ENCODE results near the gene TBC1D10B. TPM values are rescaled to one million over a fixed set of nuclear protein-coding genes. Genes with fewer than 3 reads are reported as not detected.
"Not testable (repeated sequence)": the region's sequence is repeated elsewhere in the genome, so short reads cannot be mapped to it uniquely, and the experiment has no call there.

The TBC1D10B gene
- total RNA-seq, 1 experiment from 2014 or later: 12.3 TPM

DNA sequence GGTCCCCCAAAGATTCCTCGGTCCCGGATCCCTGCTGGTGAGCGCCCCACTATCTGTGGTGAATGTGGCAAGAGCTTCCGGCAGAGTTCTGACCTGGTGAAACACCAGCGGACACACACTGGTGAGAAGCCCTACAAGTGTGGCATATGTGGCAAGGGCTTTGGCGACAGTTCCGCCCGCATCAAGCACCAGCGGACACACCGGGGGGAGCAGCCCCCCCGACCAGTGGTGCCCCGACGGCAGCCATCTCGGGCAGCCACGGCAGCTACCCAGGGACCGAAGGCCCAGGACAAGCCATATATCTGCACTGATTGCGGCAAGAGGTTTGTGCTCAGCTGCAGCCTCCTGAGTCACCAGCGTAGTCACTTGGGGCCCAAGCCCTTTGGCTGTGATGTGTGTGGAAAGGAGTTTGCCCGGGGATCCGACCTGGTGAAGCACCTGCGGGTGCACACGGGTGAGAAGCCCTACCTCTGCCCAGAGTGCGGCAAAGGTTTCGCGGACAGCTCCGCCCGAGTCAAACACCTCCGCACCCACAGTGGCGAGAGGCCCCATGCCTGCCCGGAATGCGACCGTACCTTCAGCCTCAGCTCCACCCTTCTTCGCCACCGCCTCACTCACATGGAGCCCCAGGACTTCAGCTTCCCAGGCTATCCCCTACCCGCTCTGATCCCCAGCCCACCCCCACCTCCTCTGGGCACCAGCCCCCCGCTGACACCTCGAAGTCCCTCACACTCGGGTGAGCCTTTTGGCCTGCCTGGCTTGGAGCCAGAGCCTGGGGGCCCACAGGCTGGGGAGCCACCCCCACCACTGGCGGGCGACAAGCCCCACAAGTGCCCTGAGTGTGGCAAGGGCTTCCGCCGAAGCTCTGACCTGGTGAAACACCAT, 27.7 kb upstream of the TBC1D10B start:
- no peak for DNase-seq (ENCODE audit: low read depth)

DNA sequence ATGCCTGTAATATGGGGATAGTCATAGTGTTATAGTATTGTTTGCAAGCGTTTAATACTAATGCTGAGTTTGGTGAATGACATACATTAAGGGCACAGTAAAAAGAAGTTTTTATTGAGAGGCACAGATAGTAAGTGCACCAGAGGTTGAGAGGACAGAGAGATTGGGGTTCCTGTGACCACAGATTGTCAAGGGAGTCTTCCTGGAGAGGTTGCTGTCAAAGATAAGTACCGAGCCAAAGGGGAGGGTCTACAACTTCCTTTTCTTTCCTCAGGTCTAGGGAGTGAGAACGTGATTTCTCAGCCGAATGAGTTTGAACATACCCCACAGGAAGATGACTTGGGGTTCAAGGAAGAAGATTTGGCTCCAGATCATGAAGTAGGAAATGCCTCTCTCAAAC, 26.8 kb upstream of the TBC1D10B start:
- DNase-seq (ENCODE audit: low read depth): no peak

DNA sequence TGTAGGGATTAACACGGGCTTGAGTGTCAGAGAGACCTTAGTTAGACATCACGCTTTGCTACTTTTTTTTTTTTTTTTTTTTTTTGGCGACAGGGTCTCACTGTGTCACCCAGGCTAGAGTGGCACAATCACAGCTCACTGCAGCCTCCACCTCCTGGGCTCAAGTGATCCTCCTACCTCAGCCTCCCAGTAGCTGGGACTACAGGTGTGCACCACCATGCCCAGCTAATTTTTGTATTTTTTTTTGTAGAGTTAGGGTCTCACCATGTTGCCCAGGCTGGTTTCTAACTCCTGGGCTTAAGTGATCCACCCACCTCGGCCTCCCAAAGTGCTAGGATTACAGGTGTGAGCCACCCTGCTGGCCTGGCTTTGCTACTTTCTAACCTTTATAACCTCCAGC, 26.3 kb upstream of the TBC1D10B start:
- DNase-seq (ENCODE audit: low read depth): not testable (repeated sequence)

DNA sequence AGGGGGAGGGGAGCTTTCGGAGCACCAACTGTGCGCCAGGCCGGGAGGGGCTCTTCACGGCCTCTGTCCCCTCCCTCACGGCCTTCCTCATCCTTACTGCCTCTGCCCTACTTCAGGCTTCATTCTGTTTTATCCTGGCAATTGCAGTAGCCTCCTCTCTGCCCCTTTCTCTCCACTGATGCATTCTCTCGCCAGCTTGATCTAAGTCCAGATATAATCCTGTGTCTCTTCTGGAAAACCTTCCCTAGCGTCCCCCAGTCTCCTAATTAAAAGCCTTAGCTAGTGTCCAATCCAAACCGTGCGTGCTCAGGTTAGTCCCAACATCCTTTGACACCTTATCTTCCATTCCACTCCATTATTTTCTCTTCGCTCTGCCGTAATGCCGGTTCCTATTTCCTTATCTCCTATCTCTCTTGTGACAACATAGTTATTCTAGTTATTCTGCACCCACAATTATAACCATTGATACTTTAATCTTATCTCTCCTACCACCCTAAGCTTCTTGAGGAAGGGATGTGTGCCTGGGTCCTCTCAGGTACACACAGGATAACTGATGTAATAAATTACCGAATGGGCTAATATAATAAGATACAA, 25.8 kb upstream of the TBC1D10B start:
- peak; percentile 26 for DNase-seq (ENCODE audit: low read depth)

DNA sequence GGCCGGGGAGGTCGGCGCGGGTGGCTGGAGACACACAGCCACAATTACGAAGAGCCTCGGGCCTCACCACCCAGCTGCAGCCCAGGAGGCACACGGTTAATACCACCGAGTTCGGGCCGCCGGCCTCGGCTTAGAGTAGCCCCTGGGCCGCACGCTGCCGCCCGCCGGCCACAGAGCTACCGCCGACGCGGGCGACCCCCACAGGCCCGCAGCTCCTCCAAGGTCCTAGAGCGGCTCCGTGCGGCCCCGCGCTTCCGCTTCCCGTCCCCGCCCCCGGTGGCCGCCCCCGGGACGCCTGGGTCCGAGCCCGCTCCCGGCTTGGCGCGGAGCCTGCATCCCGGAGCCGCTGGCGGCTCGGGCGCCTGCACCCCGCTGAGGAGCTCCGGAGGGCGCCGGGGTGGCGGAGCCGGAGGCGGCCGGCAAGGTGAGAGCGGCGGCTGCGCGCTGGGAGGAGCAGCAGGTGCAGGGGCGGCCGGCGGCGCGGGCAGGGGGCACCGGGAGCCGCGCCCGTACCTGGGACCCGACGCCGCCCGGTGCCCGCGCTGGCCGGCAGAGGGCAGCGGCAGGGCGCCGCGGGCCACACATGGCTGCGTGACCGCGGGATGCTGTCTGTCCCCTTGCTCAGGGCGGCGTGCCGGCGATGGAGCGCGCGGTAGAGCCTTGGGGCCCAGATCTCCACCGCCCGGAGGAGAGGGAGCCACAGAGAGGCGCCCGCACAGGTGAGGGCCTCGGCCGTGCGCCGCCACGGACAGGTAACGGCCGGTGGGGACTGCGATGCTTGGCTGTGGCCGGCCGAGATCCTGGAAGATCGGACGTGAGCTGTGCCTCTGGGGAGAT, 25.1 kb upstream of the TBC1D10B start, which contains the start of gene ZNF48:
Gene ZNF48 (plus strand): TSS at position 266 of the 837 bp plus-strand sequence. CDS start 375 bp downstream, at position 641.
- peak; percentile 80 for DNase-seq (ENCODE audit: low read depth)

DNA sequence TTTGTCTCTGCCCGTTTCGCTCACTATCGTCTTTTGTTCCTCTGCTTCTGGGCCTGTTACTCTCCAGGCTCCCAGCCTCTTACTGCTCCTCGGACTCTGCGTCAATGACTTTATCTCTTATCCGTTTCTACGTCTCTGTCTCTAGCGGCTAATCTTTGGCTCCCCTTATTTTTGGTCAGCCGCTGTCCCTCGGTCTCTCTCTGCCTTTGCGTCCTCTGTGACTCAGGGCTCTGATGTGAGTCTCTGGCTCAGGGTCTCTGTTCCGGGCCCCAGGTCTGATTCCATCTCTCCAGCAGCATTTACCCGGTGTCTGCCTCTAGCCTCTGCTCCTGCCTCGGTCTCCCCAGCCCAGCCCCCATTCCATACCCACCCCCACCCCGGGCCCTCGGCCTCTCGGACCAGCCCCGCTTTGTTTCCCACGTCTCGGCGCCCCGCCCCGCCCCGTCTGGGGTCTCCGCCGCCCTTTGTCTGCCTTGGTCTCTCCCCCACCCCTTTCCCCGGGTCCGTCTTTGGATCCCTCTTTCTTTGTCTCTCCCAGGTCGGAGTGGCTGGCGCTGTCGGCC, 24.4 kb upstream of the TBC1D10B start:
- DNase-seq (ENCODE audit: low read depth): no peak

DNA sequence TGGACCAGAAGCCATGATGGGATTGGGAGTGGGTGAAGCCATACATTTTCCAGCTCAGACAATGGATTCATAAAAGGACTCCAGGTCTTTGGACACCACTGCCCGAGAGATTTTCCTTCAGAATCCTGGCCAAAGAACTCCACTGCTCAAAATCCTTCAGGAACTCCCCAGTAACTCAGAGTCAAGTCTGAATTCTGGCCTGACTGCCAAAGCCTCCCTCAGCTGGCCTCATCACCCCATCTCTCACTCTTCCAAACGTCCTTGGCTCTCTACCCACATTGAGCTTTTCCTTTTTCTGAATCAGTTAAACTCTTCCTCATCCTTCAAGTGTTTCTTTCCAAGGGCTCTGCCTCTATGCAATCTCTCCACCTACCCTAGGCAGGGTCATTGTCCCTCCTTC, 13.2 kb upstream of the TBC1D10B start:
- DNase-seq (ENCODE audit: low read depth): no peak

DNA sequence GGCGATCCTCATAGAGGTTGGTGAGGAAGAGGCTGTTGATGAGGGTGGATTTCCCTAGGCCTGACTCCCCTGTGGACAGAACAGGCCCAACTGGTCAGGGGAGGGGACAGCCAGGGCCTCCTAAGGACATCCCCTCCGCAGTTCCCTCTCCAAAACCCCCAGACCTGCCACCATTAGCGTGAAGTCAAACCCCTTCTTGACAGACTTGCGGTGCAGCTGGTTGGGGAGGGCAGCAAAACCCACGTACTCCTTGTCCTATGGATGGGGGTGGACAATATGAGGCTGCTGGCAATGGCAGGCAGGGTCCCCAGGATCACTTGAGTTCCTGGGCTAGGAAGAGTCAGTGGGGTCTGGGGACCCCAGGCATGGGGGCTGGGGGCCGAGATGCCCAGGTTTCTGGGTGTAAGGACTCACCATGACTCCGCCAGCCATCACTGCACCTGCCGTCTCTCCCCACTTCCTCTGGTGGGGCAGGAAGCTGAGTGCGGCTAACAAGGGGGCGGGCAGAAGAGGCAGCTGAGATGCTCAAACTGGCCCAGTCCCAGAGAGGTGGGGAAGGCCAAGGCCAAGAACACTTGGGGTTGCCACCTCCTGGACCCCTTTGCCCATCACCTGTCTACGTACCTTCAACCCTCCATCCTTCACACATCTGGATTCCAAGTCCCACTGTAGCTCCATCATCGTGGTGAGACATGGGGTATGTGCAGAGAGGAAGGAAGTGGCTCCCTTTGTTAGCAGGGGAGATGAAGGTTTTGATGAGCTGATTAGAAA, 12.0 kb upstream of the TBC1D10B start, which contains the start of gene SEPTIN1:
Gene SEPTIN1 (minus strand): TSS at position 451 of the 771 bp plus-strand sequence. CDS start 19 bp downstream, at position 432.
- no peak for DNase-seq (ENCODE audit: low read depth)

DNA sequence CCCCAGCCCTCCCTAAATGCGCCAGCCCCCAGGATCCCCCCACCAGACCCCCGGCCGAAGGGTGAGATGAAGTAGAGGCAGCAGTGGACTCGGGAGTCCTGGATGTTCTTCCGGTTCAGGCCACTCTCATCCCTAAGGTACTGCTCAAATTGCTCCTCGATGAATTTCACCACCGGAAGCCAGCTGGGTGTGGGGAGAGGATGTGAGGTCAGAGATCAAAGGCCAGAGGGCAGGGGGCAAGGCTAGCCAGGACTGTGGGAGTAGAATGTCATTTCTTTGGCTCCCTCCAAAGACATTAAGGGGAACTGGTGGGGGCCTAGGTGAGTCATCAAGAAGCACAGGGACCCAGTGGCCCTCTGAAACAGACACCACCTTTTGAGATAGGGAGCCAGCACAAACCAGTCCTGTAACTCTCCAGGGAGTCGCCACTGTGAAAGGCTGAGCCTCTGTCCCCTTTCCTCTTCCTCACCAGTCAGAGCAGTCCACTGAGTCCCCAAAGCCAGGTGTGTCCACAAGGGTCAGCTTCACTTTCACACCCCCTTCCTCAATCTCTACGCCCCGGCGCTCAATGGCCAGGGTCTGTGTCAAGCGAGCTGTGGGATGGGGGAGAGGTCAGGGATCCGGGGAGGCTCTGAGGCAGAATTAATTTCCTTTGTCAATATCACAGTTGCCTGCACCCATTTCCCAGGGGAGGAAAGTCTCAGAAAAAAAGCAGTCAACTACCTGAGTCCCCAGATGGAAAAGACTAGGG, 11.2 kb upstream of the TBC1D10B start:
- no peak for DNase-seq (ENCODE audit: low read depth)

DNA sequence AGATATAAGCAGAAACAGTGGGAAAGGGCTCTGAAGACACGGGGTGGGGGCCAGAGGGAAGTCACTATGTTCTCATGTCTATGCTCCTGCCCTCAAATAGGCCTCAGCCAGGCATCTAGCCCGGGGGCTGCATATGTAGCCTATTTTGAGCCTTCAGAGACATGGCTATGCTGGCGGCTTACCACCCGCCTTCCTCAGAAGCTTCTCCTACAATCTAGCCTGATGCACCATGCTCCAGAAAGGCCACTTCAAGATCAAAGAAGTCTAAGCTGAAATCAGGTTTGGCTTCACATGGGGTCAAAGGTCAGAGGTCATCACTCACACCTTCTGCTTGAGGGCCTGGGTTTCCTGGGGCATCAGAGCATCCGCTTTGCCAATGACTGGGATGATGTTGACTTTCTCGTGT, 10.5 kb upstream of the TBC1D10B start:
- DNase-seq (ENCODE audit: low read depth): no peak

DNA sequence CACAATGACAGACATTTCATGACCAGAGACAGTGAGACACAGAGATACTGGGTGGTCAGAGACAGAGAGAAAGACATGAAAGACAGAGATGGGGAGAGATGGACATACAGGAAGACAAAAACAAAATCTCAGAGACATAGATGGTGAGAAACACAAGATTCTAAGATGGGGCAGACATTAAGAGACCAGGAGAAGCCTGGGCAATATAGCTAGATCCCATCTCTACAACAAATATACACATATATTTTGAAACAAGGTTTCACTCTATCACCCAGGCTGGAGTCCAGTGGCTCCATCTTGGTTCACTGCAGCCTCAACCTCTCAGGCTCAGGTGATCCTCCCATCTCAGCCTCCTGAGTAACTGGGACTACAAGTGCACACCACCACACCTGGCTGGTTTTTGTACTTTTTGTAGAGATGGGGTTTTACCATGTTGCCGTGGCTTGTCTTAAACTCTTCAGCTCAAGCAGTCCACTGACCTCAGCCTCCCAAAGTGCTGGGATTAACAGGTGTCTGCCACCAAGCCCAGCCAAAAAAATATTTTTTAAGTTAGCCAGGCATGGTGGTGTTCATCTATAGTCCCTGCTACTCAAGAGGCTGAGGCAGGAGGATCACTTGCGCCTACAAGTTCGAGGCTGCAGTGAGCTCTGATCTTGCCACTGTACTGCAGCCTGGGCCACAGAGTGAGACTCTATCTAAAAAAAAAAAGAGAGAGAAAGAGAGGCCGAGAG, 9.9 kb upstream of the TBC1D10B start:
- DNase-seq (ENCODE audit: low read depth): no peak

DNA sequence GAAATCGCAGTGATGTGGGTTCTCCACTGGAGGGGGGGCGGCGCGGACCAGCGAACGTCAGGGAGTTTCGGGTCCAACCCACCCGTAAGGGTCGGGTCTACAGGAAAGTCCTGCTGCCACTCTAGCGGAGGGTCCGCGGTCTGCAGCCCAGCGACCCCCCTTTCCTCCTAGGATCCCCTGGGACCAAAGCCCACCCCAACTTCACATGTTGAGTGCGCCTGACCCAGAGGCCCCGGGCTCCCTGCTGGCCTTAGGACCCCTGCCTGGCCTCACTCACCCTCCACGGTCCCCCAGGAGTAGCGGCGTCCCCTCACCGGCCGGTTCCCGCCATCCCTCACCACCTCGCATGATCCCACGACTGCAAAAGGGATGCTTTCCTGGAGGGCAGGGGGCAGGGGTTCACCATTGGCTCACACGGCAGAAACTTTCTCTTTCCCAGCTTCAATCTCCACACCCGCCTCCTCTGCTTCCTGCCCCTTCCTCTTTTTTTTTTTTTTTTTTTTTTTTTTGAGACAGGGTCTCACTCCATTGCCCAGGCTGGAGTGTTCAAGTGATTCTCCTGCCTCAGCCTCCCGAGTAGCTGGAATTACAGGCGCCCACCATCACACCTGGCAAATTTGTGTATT, 9.0 kb upstream of the TBC1D10B start:
- DNase-seq (ENCODE audit: low read depth): no peak

DNA sequence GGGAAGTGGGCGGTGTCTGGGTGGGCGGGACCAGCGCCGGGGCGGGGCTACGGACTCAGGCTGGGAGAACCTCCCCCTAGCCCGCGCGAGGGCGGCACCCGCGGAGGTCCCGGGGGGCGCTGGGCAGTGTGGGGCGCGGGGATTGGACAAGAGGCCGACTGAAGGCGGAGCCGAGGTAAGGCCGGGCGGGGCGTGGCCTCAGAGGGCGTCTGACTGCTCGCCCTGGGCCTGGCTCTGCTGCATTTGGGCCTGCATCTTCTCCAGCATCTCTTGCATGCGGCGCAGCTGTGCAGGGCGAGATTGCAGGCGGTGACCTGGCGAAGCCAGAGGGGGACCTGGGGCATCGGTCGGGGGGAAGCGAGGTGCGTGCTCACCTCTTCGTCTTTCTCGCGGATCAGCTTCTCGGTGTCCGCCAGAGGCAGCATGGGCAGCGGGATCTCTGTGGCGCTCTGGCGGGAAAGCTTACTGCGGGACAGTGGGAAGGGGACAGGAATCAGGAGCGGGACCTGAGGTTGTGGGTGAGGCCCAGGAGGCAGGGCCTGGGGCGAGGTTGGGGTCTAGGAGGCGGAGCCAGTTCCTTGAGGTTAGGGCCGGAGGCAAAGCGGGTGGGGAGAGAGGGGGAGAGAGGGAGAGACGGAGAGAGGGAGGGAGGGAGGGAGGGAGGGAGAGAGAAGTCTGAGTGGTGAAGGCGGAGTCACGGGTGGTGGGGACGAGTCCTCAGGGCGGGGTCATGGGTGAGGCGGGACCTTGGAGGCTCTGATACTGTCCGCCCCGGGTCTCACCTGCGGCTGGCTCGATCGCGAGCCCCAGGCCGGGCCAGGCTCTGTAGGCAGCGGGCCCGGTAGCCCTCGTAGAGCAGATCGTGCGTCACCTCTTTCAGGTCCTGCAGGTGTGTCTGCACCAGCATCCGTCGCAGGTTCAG, 8.2 kb upstream of the TBC1D10B start:
- peak; percentile 95 for DNase-seq (ENCODE audit: low read depth)

DNA sequence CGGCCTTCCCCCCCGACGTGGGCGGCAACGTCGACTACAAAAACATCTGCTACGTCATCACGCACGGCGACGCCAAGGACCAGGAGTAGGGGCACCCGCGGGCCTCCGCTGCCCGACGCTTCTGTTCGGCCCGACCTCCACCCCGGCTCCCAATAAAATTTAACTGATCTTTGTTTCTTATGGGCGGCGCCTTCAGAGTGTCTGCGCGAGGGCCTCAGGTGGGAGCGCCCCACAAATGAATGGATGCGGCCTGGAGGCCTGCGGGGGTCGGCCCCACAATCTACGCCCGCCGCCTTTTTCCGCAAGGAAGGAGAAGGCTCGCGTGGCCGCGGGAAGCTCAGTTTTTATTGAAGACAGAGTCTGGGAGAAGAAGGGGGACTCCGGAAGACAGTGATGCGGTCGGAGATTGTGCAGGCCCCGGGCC, 7.5 kb upstream of the TBC1D10B start:
- DNase-seq (ENCODE audit: low read depth): peak; percentile 85

DNA sequence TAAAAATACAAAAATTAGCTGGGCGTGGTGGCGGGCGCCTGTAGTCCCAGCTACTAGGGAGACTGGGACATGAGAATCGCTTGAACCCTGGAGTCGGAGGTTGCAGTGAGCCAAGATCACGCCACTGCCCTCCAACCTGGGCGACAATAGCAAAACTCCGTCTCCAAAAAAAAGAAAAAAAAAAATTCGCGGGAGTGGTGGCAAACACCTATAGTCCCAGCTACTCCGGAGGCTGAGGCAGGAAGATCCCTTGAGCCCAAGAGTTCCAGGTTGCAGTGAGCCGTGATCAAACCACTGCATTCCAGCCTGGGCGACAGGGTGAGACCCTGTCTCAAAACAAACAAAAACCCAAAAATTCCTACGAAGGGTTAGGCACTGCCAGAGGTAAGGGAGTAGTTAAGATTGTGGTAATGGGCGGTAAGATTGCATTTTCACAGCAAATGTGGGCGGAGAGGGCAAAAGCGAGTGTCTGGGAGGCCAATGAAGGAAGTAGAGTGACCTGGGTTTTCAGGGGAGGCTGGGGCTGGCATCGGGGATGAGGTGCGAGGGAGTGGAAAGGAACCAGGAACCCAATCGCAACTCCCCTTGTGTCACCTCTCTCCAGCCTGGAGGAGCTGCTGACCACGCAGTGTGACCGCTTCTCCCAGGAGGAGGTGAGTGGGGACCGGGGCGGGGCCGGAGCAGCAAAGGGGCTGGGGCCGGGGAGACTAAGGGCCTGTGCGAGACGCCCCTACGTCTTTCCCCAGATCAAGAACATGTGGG, 6.9 kb upstream of the TBC1D10B start:
- no peak for DNase-seq (ENCODE audit: low read depth)

DNA sequence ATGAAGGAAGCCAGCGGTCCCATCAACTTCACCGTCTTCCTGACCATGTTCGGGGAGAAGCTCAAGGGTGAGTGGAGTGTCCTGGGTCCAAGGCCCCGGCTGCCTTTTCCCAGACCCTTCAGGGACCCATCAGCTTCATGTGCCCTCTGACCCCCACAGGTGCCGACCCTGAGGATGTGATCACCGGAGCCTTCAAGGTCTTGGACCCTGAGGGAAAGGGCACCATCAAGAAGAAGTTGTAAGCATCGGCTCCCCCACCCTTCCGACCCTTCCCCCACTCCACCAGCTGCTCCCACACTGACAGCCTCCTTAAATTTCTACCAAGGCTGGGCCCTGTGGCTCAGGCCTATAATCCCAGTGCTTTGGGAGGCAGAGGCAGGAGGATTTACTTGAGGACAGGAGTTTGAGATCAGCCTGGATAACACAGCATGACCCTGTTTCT, 6.2 kb upstream of the TBC1D10B start:
- no peak for DNase-seq (ENCODE audit: low read depth)

DNA sequence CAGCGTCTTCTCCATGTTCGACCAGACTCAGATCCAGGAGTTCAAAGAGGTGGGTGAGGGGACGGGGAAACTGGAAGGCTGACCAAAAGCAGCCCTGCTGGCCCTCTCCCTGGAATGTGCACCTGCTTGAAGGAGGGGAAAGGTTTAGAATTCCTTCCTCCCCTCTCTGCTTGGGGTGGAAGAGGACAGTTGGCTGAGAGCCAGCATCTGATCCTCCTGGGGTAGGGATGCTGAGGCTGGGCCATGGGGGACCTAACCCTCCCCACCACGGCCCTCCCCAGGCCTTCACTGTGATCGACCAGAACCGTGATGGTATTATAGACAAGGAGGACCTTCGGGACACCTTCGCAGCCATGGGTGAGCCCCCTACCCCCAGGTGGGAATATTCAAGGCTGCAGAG, 5.6 kb upstream of the TBC1D10B start:
- no peak for DNase-seq (ENCODE audit: low read depth)
